Activated CD8-positive, alpha-beta T cell treated with anti-CD3 and anti-CD28 coated beads for 36 hours (primary cell): ENCODE data around the gene NDRG4. TPM values are rescaled to one million over a fixed set of nuclear protein-coding genes. Genes with fewer than 3 reads are reported as not detected.

ENCODE experiments used
- ATAC-seq: fragments of 200-7000 bp; cut with Tn5 transposase; one replicate; pipeline ENCODE4 v1.10.0; 2021; ENCODE audit warnings: mild to moderate bottlenecking, moderate library complexity
- CTCF ChIA-PET: fragments of 350-600 bp; sonication (Branson Sonifier 250); formaldehyde crosslinking; loops from one replicate; lab custom pipeline; 2021; ENCODE audit warnings: antibody characterized with exemption; lab: Charles Lee
- POLR2A ChIA-PET: fragments of 350-600 bp; sonication (Branson Sonifier 250); formaldehyde crosslinking; loops from one replicate; lab custom pipeline; 2021; ENCODE audit warnings: antibody characterized with exemption; lab: Charles Lee
- DNase-seq: peaks from one replicate; pipeline ENCODE4 v3.0.0-alpha.2; 2020
- H3K27ac Mint-ChIP-seq: one replicate; pipeline ENCODE4 v1.8.0; 2021; ENCODE audit warnings: mild to moderate bottlenecking, mixed read lengths
- H3K27me3 Mint-ChIP-seq: one replicate; pipeline ENCODE4 v1.8.0; 2021; ENCODE audit warnings: mixed read lengths
- H3K36me3 Mint-ChIP-seq: one replicate; pipeline ENCODE4 v1.8.0; 2021; ENCODE audit warnings: low read depth, mixed read lengths
- H3K4me1 Mint-ChIP-seq: one replicate; pipeline ENCODE4 v1.8.0; 2021; ENCODE audit warnings: low read depth, mixed read lengths
- H3K4me3 Mint-ChIP-seq: one replicate; pipeline ENCODE4 v1.8.0; 2021; ENCODE audit warnings: mild to moderate bottlenecking, moderate library complexity, mixed read lengths
- H3K9me3 Mint-ChIP-seq: one replicate; pipeline ENCODE4 v1.8.0; 2021; ENCODE audit warnings: mixed read lengths
- CTCF ChIP-seq: fragments of 200-600 bp; IDR thresholded peaks from one replicate; pipeline ENCODE4 v1.8.0; 2022; ENCODE audit warnings: antibody characterized with exemption, mild to moderate bottlenecking
- intact Hi-C: fragments of 100-400 bp; cut with micrococcal nuclease; formaldehyde crosslinking; loops from one replicate; pipeline ENCODE4 v1.10.0; 2022
- total RNA-seq, 2 experiments: library from RNA; stranded (reverse); gene quantifications; one replicate each; pipeline ENCODE4 v1.2.3, GENCODE V29; 2021

Gene NDRG4
- total RNA-seq, 2 experiments from 2014 or later: 1.3 to 1.6 TPM

- Mint-ChIP-seq H3K4me3 (no peak overlapping the region), H3K27ac (no peak overlapping the region), H3K9me3 (no peaks in the 10 kb centered on the region), H3K36me3 (no peaks in the 10 kb centered on the region), H3K4me1 (peaks cover 8% of the 10 kb centered on the region), H3K27me3 (peaks cover 19% of the 10 kb centered on the region)
- intact Hi-C loops: no loop called here
- peak; percentile 35 for ATAC-seq
- TF ChIP-seq CTCF: no peak
- ChIA-PET POLR2A (no interaction called here), CTCF (interaction anchor here (1.0 to 1.2 kb wide), 2 partner anchors 12 to 37 kb away, joined by 3 read pairs; no protein-coding TSS in a partner anchor)
- DNase-seq: no peak
These were observed 41.2 kb upstream of the NDRG4 start for GRCh38 chr16:58458606-58459343.

DNA sequence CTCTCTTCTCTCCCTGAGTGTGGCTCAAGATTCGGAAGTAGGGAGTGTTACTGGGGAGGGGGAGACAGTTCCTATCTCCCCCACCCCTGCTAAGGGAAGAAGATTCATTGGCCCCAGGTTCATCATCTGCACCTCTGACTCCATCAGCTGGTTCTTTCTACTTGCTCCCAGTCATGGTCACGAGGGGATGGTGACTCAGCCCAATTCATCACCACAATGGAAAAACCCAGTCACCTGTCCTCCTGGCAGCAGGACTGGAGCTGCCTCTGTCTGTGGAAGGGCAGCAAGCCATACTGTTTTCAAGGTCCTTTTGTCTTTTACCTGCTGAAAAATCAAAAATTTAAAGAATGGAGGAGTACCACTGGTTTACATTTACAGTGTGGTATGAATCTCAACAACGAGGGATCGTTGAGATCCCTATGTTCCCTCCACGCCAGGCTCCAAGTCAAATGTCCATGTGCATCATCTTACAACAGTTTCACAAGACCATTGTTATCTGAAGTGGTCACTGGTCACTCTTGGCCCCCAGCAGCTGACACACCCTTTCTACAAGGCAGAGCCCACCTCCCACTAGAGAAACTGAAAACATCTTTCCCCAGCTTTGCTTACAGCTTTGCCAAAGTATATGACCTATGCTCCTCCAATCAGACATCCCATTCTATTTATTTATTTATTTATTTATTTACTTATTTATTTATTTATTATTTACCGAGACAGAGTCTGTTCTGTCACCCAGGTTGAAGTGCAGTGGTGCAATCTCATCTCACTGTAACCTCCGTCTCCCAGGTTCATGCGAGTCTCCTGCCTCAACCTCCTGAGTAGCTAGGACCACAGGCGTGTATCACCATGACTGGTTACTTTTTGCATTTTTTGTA is 40.4 kb upstream of the NDRG4 start:
- no peak overlapping the region for H3K27ac Mint-ChIP-seq
- DNase-seq (peak; percentile 87), ATAC-seq (peak; percentile 79)
- no peaks in the 10 kb centered on the region for H3K9me3 Mint-ChIP-seq
- peaks cover 8% of the 10 kb centered on the region for H3K4me1 Mint-ChIP-seq
- TF ChIP-seq CTCF: no peak
- H3K4me3 Mint-ChIP-seq: no peak overlapping the region
- peaks cover 15% of the 10 kb centered on the region for H3K27me3 Mint-ChIP-seq
- CTCF ChIA-PET: interaction anchor here (1.0 to 1.2 kb wide), 2 partner anchors 11 to 36 kb away, joined by 3 read pairs; no protein-coding TSS in a partner anchor
- POLR2A ChIA-PET: no interaction called here
- no peaks in the 10 kb centered on the region for H3K36me3 Mint-ChIP-seq
- intact Hi-C loops: no loop called here

DNA sequence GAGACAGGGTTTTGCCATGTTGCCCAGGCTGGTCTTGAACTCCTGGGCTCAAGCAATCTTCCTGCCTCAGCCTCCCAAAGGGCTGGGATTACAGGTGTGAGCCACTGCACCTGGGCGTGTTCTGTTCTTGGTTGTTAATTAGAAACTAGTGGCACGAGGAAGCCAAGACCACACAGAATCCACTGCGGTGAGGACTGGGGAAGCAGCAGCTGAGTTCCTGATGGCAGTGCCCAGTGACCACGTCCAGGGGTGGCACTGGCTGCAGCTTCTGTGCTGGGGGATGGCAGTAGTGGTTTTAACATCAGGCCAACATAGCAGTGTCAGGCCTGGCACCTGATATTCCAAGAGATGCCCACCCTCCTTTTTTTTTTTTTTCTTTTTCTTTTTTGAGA is 39.7 kb upstream of the NDRG4 start:
- no peak for ATAC-seq
- TF ChIP-seq CTCF: no peak
- Mint-ChIP-seq H3K36me3 (no peaks in the 10 kb centered on the region), H3K27me3 (peaks cover 22% of the 10 kb centered on the region), H3K4me1 (peaks cover 14% of the 10 kb centered on the region), H3K4me3 (no peak overlapping the region), H3K9me3 (no peaks in the 10 kb centered on the region), H3K27ac (no peak overlapping the region)
- no peak for DNase-seq
- intact Hi-C loops: no loop called here
- ChIA-PET CTCF (no interaction called here), POLR2A (no interaction called here)

- ChIA-PET CTCF (no interaction called here), POLR2A (no interaction called here)
- peaks cover 25% of the 10 kb centered on the region for H3K27me3 Mint-ChIP-seq
- no peaks in the 10 kb centered on the region for H3K36me3 Mint-ChIP-seq
- intact Hi-C loops: no loop called here
- no peaks in the 10 kb centered on the region for H3K9me3 Mint-ChIP-seq
- no peak for TF ChIP-seq CTCF
- no peak overlapping the region for H3K4me3 Mint-ChIP-seq
- no peak overlapping the region for H3K27ac Mint-ChIP-seq
- ATAC-seq (no peak), DNase-seq (no peak)
- peaks cover 15% of the 10 kb centered on the region for H3K4me1 Mint-ChIP-seq
These were observed 38.9 kb upstream of the NDRG4 start for GRCh38 chr16:58461056-58461455.

DNA sequence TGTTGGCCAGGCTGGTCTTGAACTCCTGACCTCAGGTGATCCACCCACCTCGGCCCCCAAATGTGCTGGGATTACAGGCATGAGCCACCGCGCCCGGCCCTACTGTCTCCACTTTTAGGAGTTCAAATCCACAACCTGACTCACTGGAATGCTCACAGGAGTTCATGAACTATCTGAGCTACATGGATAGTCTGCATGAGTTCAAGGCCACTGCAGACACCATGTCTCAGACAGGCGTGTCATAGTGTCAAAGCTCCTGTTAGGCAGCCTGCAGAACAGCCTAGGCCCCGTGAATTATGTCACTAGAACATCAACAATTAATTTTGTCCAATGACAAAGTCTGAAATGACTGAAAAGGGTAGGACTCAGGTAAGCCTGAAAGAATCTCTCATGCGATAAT is 38.3 kb upstream of the NDRG4 start:
- DNase-seq: no peak
- CTCF ChIA-PET: no interaction called here
- no peak for TF ChIP-seq CTCF

More for the DNA sequence above, 38.3 kb upstream of the NDRG4 start:
- intact Hi-C loops: no loop called here
- H3K27ac Mint-ChIP-seq: no peak overlapping the region
- peaks cover 15% of the 10 kb centered on the region for H3K4me1 Mint-ChIP-seq
- H3K4me3 Mint-ChIP-seq: no peak overlapping the region
- H3K36me3 Mint-ChIP-seq: no peaks in the 10 kb centered on the region
- peaks cover 29% of the 10 kb centered on the region for H3K27me3 Mint-ChIP-seq
- H3K9me3 Mint-ChIP-seq: no peaks in the 10 kb centered on the region
- no peak for ATAC-seq
- POLR2A ChIA-PET: no interaction called here
